MM.1S (cell line): Measurements from ENCODE around the gene ZNF248.
A peak's percentile ranks its signal among the peaks of the same experiment; 100 is the strongest.

Source experiments
- DNase-seq: peaks from one replicate; pipeline ENCODE4 v3.0.0-alpha.2; 2015
- H2AFZ ChIP-seq: fragments of 300-600 bp; sonication (generic); 2 replicates; pipeline ENCODE4 v1.6.0; 2016; ENCODE audit warnings: antibody characterized with exemption, low read length
- H3F3A ChIP-seq: fragments of 300-600 bp; sonication (generic); 2 replicates; pipeline ENCODE4 v1.6.1; 2016; ENCODE audit warnings: mild to moderate bottlenecking, antibody characterized with exemption, low read length, moderate library complexity, mixed read lengths; ENCODE audit not compliant: insufficient read depth
- H3K27ac ChIP-seq: fragments of 300-600 bp; sonication (generic); 2 replicates; pipeline ENCODE4 v1.5.1; 2016; ENCODE audit warnings: mild to moderate bottlenecking, low read length
- H3K27me3 ChIP-seq: fragments of 300-600 bp; sonication (generic); replicated peaks from 2 replicates; pipeline ENCODE4 v1.6.0; 2016; ENCODE audit warnings: low read length; ENCODE audit not compliant: insufficient read depth
- H3K36me3 ChIP-seq: fragments of 300-600 bp; sonication (generic); replicated peaks from 2 replicates; pipeline ENCODE4 v1.6.1; 2016; ENCODE audit warnings: mild to moderate bottlenecking, low read length, mixed read lengths; ENCODE audit not compliant: insufficient read depth
- H3K4me1 ChIP-seq: fragments of 300-600 bp; sonication (generic); 2 replicates; pipeline ENCODE4 v1.6.1; 2016; ENCODE audit warnings: low read length, mixed read lengths
- H3K4me2 ChIP-seq: fragments of 300-600 bp; sonication (generic); 2 replicates; pipeline ENCODE4 v1.6.0; 2016; ENCODE audit warnings: low read depth, low read length
- H3K4me3 ChIP-seq: fragments of 300-600 bp; sonication (generic); 2 replicates; pipeline ENCODE4 v1.5.1; 2016; ENCODE audit warnings: low read length, mixed read lengths
- H3K79me2 ChIP-seq: fragments of 300-600 bp; sonication (generic); 2 replicates; pipeline ENCODE4 v1.6.1; 2016; ENCODE audit warnings: mixed run types, low read length, mixed read lengths
- H3K9ac ChIP-seq: fragments of 300-600 bp; sonication (generic); 2 replicates; pipeline ENCODE4 v1.6.1; 2016; ENCODE audit warnings: low read length, mixed read lengths
- H3K9me2 ChIP-seq: fragments of 300-600 bp; sonication (generic); replicated peaks from 2 replicates; pipeline ENCODE4 v1.6.1; 2016; ENCODE audit warnings: mild to moderate bottlenecking, low read length, mixed read lengths; ENCODE audit not compliant: insufficient read depth
- H3K9me3 ChIP-seq: fragments of 300-600 bp; sonication (generic); replicated peaks from 2 replicates; pipeline ENCODE4 v1.6.1; 2016; ENCODE audit warnings: mild to moderate bottlenecking, low read length, mixed read lengths; ENCODE audit not compliant: insufficient read depth
- H4K20me1 ChIP-seq: fragments of 300-600 bp; sonication (generic); 2 replicates; pipeline ENCODE4 v1.6.1; 2016; ENCODE audit warnings: mild to moderate bottlenecking, low read length, moderate library complexity, mixed read lengths; ENCODE audit not compliant: insufficient read depth
- CTCF ChIP-seq: fragments of 300-600 bp; sonication (generic); IDR thresholded peaks from 2 replicates; pipeline ENCODE4 v1.5.1; 2016; ENCODE audit warnings: antibody characterized with exemption, low read length, mixed read lengths
- EZH2 ChIP-seq: fragments of 300-600 bp; sonication (generic); optimal IDR thresholded peaks from 2 replicates; pipeline ENCODE3; 2017; ENCODE audit warnings: low read depth, mild to moderate bottlenecking, antibody characterized with exemption, low read length, mixed read lengths
- EZH2phosphoT487 ChIP-seq: fragments of 300-600 bp; sonication (generic); IDR thresholded peaks from 2 replicates; pipeline ENCODE4 v1.6.1; 2018; ENCODE audit warnings: antibody characterized with exemption, low read length

Gene ZNF248

GRCh38 chr10:37868796-37869195, 11.4 kb upstream of the ZNF248 start:
- no peaks in the 10 kb centered on the region for H3K9me3 ChIP-seq
- H3K9ac ChIP-seq = no peak overlapping the region
- no peaks in the 10 kb centered on the region for H3K36me3 ChIP-seq
- no peak overlapping the region for H3K4me3 ChIP-seq
- no peak for DNase-seq
- no peaks in the 10 kb centered on the region for H3K27me3 ChIP-seq
- H2AFZ ChIP-seq = no peak overlapping the region
- H4K20me1 ChIP-seq = no peaks in the 10 kb centered on the region
- H3K9me2 ChIP-seq = no peaks in the 10 kb centered on the region
- H3F3A ChIP-seq = 0 out of 2 replicates have a peak, but pooled peaks cover 2% of the 10 kb centered on the region
- no peak overlapping the region for H3K4me2 ChIP-seq
- H3K4me1 ChIP-seq = peaks cover 8% of the 10 kb centered on the region
- H3K79me2 ChIP-seq = no peaks in the 10 kb centered on the region
- H3K27ac ChIP-seq = no peak overlapping the region
- TF ChIP-seq EZH2 (no peak), CTCF (no peak), EZH2phosphoT487 (no peak)

- Histone ChIP-seq H3K4me2 (peak overlapping the region; percentile 39; the same call in 1 of the 2 replicates), H2AFZ (peak overlapping the region; percentile 67), H4K20me1 (no peaks in the 10 kb centered on the region), H3K27me3 (no peaks in the 10 kb centered on the region), H3K4me3 (no peak overlapping the region), H3K4me1 (peaks cover 8% of the 10 kb centered on the region), H3K79me2 (no peaks in the 10 kb centered on the region), H3K9me3 (no peaks in the 10 kb centered on the region), H3K27ac (peak overlapping the region; percentile 61; the same call in 1 of the 2 replicates), H3K9me2 (no peaks in the 10 kb centered on the region), H3K36me3 (no peaks in the 10 kb centered on the region), H3K9ac (no peak overlapping the region), H3F3A (0 out of 2 replicates have a peak, but pooled peaks cover 2% of the 10 kb centered on the region)
- TF ChIP-seq EZH2 (no peak), EZH2phosphoT487 (no peak), CTCF (no peak)
- peak; percentile 33 for DNase-seq
Observed at GRCh38 chr10:37865957-37866803, 8.8 kb upstream of the ZNF248 start.

- Histone ChIP-seq H3K4me2 (no peak overlapping the region), H3K9me3 (no peaks in the 10 kb centered on the region), H3K9ac (no peak overlapping the region), H3K27ac (no peak overlapping the region), H3K4me3 (no peak overlapping the region), H3K36me3 (no peaks in the 10 kb centered on the region), H3K79me2 (no peaks in the 10 kb centered on the region), H3K4me1 (peaks cover 8% of the 10 kb centered on the region), H3F3A (0 out of 2 replicates have a peak, but pooled peaks cover 2% of the 10 kb centered on the region), H3K27me3 (no peaks in the 10 kb centered on the region), H3K9me2 (no peaks in the 10 kb centered on the region), H2AFZ (no peak overlapping the region), H4K20me1 (no peaks in the 10 kb centered on the region)
- TF ChIP-seq CTCF (no peak), EZH2 (no peak), EZH2phosphoT487 (no peak)
- no peak for DNase-seq
Observed at GRCh38 chr10:37865264-37865663, 7.9 kb upstream of the ZNF248 start.
